Caco-2 (cell line): ENCODE measurements around the gene ACTN2. TPM values are rescaled to one million over a fixed set of nuclear protein-coding genes. Genes with fewer than 3 reads are reported as not detected.

Experiments used
- BruUV-seq: library from RNA; stranded (reverse); fragments of 400-500 nt; replicated peaks from 2 replicates; lab custom pipeline; 2021; lab: Mats Ljungman, UMichigan
- CTCF ChIA-PET: fragments of 300-600 bp; sonication (Branson Sonifier 250); formaldehyde crosslinking; loops from one replicate; lab custom pipeline; 2022; ENCODE audit warnings: antibody characterized with exemption; lab: Charles Lee
- POLR2A ChIA-PET: fragments of 300-600 bp; sonication (Branson Sonifier 250); formaldehyde crosslinking; loops from one replicate; lab custom pipeline; 2022; ENCODE audit warnings: antibody characterized with exemption; lab: Charles Lee
- DNase-seq, 2 experiments: peaks; one replicate each; pipeline versions ENCODE4 v3.0.0 to v3.0.0-alpha.2; 2020 to 2022
- H3K27me3 ChIP-seq: replicated peaks from 2 replicates; pipeline ENCODE4 v1.6.0; 2011; ENCODE audit warnings: low read length; ENCODE audit not compliant: control insufficient read depth, insufficient read depth
- H3K36me3 ChIP-seq: 2 replicates; pipeline ENCODE4 v1.5.1; 2011; ENCODE audit warnings: low read length; ENCODE audit not compliant: control insufficient read depth, insufficient read depth
- H3K4me1 ChIP-seq: fragments of 250-450 bp; sonication (Bioruptor Pico); 2 replicates; pipeline ENCODE4 v1.5.1; 2020; ENCODE audit warnings: mild to moderate bottlenecking
- H3K4me3 ChIP-seq: 2 replicates; pipeline ENCODE4 v1.5.1; 2011; ENCODE audit warnings: low read depth, mild to moderate bottlenecking, control low read depth, low read length
- H3K9me3 ChIP-seq: fragments of 250-450 bp; sonication (Bioruptor Pico); 2 replicates; pipeline ENCODE4 v1.5.1; 2020; ENCODE audit warnings: mild to moderate bottlenecking, moderate library complexity
- H3K27ac Mint-ChIP-seq: one replicate; pipeline ENCODE4 v1.8.0; 2022; ENCODE audit warnings: mixed read lengths; ENCODE audit not compliant: unreplicated experiment
- H3K27me3 Mint-ChIP-seq: one replicate; pipeline ENCODE4 v1.8.0; 2022; ENCODE audit warnings: mixed read lengths; ENCODE audit not compliant: insufficient read depth, unreplicated experiment
- H3K36me3 Mint-ChIP-seq: one replicate; pipeline ENCODE4 v1.8.0; 2022; ENCODE audit warnings: mild to moderate bottlenecking, mixed read lengths; ENCODE audit not compliant: insufficient read depth, unreplicated experiment
- H3K4me1 Mint-ChIP-seq: one replicate; pipeline ENCODE4 v1.8.0; 2022; ENCODE audit warnings: low read depth, mixed read lengths; ENCODE audit not compliant: unreplicated experiment
- H3K4me3 Mint-ChIP-seq: one replicate; pipeline ENCODE4 v1.8.0; 2022; ENCODE audit warnings: mild to moderate bottlenecking, moderate library complexity, mixed read lengths; ENCODE audit not compliant: unreplicated experiment
- H3K9me3 Mint-ChIP-seq: one replicate; pipeline ENCODE4 v1.8.0; 2022; ENCODE audit warnings: mixed read lengths; ENCODE audit not compliant: unreplicated experiment
- intact Hi-C: fragments of 100-400 bp; cut with micrococcal nuclease; formaldehyde crosslinking; loops from one replicate; pipeline ENCODE4 v1.10.0; 2022; ENCODE audit not compliant: unreplicated experiment
- total RNA-seq: library from RNA; stranded (reverse); gene quantifications from 2 replicates; pipeline ENCODE4 v1.2.3, GENCODE V29; 2022
- TF ChIP-seq, protein P1 (sequence below), 2 experiments: fragments of 200-600 bp in 1 of 2; IDR thresholded peaks; 1 replicate in 1 of 2; 2 replicates in 1 of 2; pipeline versions ENCODE4 v1.5.1 to v1.8.0; 2011 to 2022; ENCODE audit warnings: antibody characterized with exemption in 1 of 2, control low read depth in 1 of 2, inconsistent platforms in 1 of 2, low read depth in 1 of 2, low read length in 1 of 2, mild to moderate bottlenecking in 1 of 2, moderate library complexity in 1 of 2; ENCODE audit not compliant: insufficient read depth in 1 of 2, severe bottlenecking in 1 of 2, unreplicated experiment in 1 of 2

ACTN2 gene
- total RNA-seq, 1 experiment from 2014 or later, result not detected

- CTCF ChIA-PET, result no interaction called here
- peaks cover 7% of the 10 kb centered on the region for H3K4me1 Mint-ChIP-seq
- H3K27me3 Mint-ChIP-seq, result peaks cover 6% of the 10 kb centered on the region
- Histone ChIP-seq H3K4me3 (no peak overlapping the region), H3K4me1 (no peaks in the 10 kb centered on the region), H3K36me3 (no peaks in the 10 kb centered on the region), H3K9me3 (no peaks in the 10 kb centered on the region), H3K27me3 (no peaks in the 10 kb centered on the region)
- no peak for DNase-seq
- no TSS peak for BruUV-seq
- H3K27ac Mint-ChIP-seq, result no peak overlapping the region
- H3K9me3 Mint-ChIP-seq, result no peaks in the 10 kb centered on the region
- H3K36me3 Mint-ChIP-seq, result no peaks in the 10 kb centered on the region
- TF ChIP-seq, protein P1, sequence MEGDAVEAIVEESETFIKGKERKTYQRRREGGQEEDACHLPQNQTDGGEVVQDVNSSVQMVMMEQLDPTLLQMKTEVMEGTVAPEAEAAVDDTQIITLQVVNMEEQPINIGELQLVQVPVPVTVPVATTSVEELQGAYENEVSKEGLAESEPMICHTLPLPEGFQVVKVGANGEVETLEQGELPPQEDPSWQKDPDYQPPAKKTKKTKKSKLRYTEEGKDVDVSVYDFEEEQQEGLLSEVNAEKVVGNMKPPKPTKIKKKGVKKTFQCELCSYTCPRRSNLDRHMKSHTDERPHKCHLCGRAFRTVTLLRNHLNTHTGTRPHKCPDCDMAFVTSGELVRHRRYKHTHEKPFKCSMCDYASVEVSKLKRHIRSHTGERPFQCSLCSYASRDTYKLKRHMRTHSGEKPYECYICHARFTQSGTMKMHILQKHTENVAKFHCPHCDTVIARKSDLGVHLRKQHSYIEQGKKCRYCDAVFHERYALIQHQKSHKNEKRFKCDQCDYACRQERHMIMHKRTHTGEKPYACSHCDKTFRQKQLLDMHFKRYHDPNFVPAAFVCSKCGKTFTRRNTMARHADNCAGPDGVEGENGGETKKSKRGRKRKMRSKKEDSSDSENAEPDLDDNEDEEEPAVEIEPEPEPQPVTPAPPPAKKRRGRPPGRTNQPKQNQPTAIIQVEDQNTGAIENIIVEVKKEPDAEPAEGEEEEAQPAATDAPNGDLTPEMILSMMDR (IDR thresholded peaks at IDR 0.05; ENCODE audit: insufficient read depth in 1 of 2, low read depth in 1 of 2, low read length in 1 of 2, severe bottlenecking in 1 of 2, unreplicated experiment in 1 of 2), result no peak
- intact Hi-C loops, result no loop called here
- H3K4me3 Mint-ChIP-seq, result no peak overlapping the region
- POLR2A ChIA-PET, result no interaction called here
Observed at GRCh38 chr1:236724049-236724448, 37.8 kb downstream of the ACTN2 start.

GRCh38 chr1:236724506-236724905 is 38.2 kb downstream of the ACTN2 start:
- Mint-ChIP-seq H3K4me1 (peaks cover 7% of the 10 kb centered on the region), H3K4me3 (no peak overlapping the region), H3K9me3 (no peaks in the 10 kb centered on the region), H3K27me3 (peaks cover 6% of the 10 kb centered on the region), H3K27ac (no peak overlapping the region), H3K36me3 (no peaks in the 10 kb centered on the region)
- no peak for DNase-seq
- BruUV-seq, result no TSS peak
- POLR2A ChIA-PET, result no interaction called here
- Histone ChIP-seq H3K27me3 (no peaks in the 10 kb centered on the region), H3K4me3 (no peak overlapping the region), H3K36me3 (no peaks in the 10 kb centered on the region), H3K9me3 (no peaks in the 10 kb centered on the region), H3K4me1 (no peaks in the 10 kb centered on the region)
- TF ChIP-seq, protein P1 (IDR thresholded peaks at IDR 0.05; ENCODE audit: insufficient read depth in 1 of 2, low read depth in 1 of 2, low read length in 1 of 2, severe bottlenecking in 1 of 2, unreplicated experiment in 1 of 2), result no peak
- intact Hi-C loops, result no loop called here
- CTCF ChIA-PET, result no interaction called here

DNA sequence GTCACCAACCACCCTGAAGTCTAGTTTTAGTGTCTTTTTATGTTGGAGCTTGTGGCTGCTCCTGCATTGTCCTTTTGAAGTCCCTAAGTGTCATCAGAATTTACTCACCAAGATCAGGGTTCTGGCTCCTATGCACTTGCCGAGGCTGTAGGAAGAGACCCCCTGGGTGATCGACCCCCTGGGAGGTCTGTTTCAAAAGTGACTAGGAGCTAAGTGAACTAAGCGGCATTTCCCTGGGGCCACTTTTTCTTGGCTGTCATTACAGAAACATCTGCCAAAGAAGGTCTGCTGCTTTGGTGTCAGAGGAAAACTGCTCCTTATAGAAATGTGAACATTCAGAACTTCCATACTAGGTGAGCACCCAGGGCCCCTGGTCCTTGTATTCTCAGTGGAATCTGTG is 39.4 kb downstream of the ACTN2 start:
- no peak overlapping the region for H3K4me3 Mint-ChIP-seq
- Histone ChIP-seq H3K4me1 (no peaks in the 10 kb centered on the region), H3K9me3 (no peaks in the 10 kb centered on the region), H3K36me3 (no peaks in the 10 kb centered on the region), H3K4me3 (no peak overlapping the region), H3K27me3 (no peaks in the 10 kb centered on the region)
- DNase-seq, result no peak
- intact Hi-C loops, result no loop called here
- peaks cover 6% of the 10 kb centered on the region for H3K27me3 Mint-ChIP-seq
- H3K27ac Mint-ChIP-seq, result no peak overlapping the region
- peaks cover 1% of the 10 kb centered on the region for H3K4me1 Mint-ChIP-seq
- ChIA-PET POLR2A (no interaction called here), CTCF (no interaction called here)
- BruUV-seq, result no TSS peak
- TF ChIP-seq, protein P1 (IDR thresholded peaks at IDR 0.05; ENCODE audit: insufficient read depth in 1 of 2, low read depth in 1 of 2, low read length in 1 of 2, severe bottlenecking in 1 of 2, unreplicated experiment in 1 of 2), result no peak
- H3K9me3 Mint-ChIP-seq, result no peaks in the 10 kb centered on the region
- H3K36me3 Mint-ChIP-seq, result no peaks in the 10 kb centered on the region
